CD4-positive, alpha-beta T cell treated with Interleukin-2 at 100 ng/mL for 4 hours (primary cell): Measurements from ENCODE around the gene CACNB4.

Source experiments
- DNase-seq: peaks from one replicate; pipeline ENCODE4 v3.0.0-alpha.2; 2020; ENCODE audit warnings: low spot score

The CACNB4 gene

DNA sequence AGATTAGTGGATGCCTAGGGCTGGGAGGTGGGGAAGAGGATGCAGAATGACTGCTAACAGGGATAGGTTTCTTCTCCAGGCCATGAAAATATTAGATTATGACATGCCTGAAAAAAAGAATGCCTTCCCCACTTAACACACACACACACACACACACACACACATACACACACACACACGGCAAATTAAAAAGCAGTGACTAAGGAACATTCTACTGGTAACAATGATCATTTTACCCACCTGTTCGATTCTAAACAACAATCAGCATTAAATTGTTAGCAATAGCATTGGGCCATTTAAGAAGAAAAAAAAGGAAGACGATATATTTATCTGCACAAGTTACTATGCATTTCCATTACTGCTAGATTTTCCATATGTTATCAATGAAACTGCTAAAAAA, 10.8 kb downstream of the CACNB4 start:
- DNase-seq = no peak

GRCh38 chr2:152086231-152086630, 12.6 kb downstream of the CACNB4 start:
- no peak for DNase-seq

GRCh38 chr2:152084076-152084475, 14.8 kb downstream of the CACNB4 start:
- no peak for DNase-seq

GRCh38 chr2:152083202-152083875, 15.5 kb downstream of the CACNB4 start:
- DNase-seq = no peak

DNA sequence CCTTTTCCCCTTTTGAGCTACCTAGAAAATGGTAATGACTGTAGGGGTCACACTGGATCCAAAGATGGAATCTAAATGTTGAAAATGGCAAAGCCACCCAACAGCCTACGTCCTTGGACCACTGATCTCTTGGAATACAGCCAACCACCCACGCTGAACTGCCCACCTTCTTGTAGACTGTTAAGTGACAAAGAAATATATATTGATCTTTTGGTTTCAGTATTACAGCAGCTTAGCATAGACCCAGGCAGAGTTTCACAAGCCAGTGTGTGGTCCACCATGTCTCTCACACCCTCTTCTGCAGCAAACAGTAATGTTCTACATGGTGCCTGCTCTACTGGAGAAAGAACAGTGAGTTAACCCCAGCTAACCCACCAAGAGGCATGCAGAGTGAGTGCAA, 20.2 kb downstream of the CACNB4 start:
- DNase-seq = no peak

GRCh38 chr2:152078023-152078422, 20.8 kb downstream of the CACNB4 start:
- no peak for DNase-seq

DNA sequence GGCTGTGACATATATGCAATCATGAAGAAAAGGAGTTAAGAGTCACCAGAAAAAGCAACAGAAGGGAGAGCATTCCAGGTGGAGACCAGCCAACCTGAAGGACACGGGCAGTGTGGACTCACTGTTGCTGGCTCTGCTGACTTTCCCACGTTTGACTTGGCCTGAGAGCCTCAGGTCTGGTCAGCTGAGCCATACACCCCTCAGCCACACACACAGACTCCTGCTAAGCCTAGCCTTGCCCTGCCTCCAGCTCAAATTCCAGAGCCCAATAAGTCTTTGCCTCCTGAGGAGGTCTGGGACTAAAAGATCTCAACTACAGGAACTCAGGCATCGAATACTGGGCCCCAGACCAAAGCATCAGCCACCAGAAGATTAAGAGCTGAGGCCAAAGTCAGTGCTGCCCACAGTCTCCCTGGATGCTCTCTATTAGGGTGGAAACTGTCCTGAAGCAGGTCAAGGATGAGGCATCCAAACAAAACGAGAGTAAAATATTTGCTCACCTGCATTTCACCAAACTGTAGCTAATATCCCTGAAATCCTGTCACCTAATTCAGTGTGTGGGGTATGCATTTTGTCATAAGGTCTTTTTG, 23.3 kb downstream of the CACNB4 start:
- DNase-seq = no peak

DNA sequence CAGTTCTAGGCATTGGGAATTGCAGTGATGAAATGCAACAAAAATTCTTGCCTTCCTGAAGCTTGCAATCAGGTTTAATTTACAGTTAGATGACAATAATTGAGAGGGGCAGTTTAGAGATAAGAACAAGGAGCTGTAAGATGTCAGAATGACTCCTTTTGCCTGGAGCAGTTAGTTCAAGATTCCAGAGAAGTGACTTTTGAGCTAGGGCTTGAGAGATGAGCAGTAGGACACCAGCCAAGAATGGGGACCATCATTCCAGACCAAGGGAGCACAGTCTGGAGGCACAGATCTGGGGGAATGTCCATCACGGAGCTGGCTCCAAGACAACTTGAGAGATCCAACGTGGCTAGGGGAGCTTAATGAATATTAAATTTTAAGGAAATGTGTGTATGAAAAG, 26.8 kb downstream of the CACNB4 start:
- no peak for DNase-seq

GRCh38 chr2:152071518-152071917, 27.3 kb downstream of the CACNB4 start:
- no peak for DNase-seq

DNA sequence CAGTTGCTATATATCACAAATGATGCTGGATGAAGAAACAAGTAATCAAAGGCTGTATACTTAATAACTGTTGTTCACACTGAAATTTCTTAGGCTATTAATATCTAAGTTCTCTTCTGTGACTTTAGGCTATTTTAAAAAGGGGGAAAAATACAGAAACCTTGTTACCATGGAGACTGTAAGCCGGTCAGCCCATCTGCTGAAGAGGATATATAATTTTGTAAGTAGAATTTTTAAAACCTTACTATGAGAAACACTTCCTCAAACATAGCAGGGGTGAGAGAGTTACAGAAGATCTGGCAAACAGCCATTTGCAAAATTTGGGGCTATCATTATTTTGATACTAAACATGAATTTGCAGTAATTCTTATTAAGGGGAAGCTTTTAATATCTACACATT, 27.8 kb downstream of the CACNB4 start:
- no peak for DNase-seq

- DNase-seq = no peak
Observed at GRCh38 chr2:152068226-152068625, 30.6 kb downstream of the CACNB4 start.

DNA sequence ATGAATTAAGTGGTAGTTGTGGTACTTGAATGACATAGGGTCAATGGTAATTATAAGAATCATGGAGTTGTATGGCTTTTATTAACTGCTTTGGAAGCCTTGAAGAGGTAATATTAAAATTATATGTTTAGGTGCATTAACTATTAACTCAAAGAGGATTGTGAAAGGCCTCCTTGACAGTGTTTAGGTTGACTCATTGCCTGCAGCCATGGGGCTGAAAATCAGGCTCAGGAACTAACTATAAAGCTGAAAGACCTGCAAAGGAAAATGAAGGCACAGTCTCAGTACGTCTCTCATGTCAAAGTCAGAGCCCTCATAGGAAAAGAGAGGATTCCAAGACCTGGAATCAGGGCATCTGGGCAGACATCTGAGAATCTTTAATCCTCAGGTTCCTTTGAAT, 31.0 kb downstream of the CACNB4 start:
- no peak for DNase-seq

DNA sequence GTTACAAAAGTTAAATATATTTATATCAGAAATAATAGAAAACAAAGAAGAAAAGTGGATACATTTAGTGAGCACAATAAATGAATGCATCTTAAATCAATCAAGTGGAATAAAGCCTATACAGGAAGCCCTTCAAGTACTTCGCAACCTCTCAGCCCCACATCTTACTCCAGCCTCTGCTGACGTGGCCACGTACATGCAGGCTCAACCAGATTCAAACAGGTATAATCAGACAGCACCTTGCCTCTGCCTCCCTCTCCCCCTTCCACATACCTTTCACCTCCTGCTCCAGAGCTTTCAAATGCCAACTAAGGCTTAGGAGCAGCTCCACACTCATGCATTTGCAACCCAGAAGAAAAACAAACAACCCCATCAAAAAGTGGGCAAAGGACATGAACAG, 32.9 kb downstream of the CACNB4 start:
- no peak for DNase-seq

DNA sequence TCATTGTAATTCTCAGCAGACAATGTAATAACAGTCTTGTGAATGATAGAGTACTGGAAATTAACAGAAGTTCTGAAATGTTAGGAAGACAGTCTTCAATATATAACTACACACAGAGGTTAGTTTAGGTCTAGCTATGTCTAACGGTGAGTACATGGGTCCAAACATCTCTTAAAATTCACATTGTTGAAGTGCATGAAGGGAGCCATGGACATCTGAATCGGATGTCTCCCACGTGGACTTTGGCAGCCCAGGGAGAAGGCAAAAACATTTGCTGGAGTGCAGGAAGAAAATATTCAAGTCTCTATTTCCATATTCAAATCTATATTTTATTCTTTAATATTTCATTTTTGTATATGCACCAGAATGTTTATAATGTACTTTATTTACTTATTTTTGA, 34.8 kb downstream of the CACNB4 start:
- DNase-seq = no peak

DNA sequence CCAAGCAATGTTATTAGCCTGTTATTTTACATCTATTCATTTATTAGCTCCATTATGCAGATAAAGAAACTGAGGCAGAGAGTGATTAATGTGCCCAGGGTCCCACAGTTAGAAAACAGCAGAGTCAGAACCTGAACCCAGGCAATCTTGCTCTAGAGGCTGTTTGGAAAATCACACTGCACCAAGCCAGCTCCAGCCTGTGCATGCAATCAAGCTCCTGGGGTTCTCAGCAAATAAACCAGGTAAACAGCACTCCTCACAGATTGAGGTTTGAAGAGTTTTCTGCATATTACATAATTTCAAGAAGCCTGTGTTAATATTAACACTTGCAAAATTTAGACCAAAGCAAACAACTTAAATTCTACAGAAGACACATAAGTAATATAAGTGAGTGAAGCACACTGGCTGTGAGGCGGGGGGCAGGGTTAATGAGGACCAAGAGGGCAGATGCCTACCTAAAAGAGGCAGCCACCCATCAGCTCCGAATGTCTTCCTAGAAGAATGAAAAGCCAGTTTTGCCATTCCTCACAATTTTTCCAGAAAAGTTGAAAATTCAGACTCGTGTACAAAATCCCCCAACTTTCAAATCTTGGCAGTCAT, 35.4 kb downstream of the CACNB4 start:
- no peak for DNase-seq

- DNase-seq = no peak
Observed at GRCh38 chr2:152062125-152063091, 36.4 kb downstream of the CACNB4 start.

GRCh38 chr2:152061383-152061782, 37.5 kb downstream of the CACNB4 start:
- no peak for DNase-seq

GRCh38 chr2:152058655-152059054, 40.2 kb downstream of the CACNB4 start:
- no peak for DNase-seq

DNA sequence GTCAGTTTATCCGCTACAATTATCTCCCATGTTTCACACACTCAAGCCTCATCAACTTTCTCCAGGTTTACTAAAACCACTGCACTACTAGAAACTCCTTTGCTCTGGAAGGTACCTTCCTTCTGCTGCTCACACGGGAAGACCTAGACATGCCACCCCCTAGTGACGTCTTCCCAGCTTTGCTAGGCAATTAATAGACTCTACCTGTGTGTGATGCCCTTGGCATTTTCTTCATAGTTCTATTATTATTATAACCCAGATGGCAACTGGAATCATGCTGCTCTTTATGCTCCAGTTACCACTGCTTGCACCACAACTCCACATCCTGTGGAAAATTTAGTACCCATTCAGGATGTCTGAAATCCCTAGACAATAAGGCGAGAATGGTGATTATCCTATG, 42.4 kb downstream of the CACNB4 start:
- no peak for DNase-seq

DNA sequence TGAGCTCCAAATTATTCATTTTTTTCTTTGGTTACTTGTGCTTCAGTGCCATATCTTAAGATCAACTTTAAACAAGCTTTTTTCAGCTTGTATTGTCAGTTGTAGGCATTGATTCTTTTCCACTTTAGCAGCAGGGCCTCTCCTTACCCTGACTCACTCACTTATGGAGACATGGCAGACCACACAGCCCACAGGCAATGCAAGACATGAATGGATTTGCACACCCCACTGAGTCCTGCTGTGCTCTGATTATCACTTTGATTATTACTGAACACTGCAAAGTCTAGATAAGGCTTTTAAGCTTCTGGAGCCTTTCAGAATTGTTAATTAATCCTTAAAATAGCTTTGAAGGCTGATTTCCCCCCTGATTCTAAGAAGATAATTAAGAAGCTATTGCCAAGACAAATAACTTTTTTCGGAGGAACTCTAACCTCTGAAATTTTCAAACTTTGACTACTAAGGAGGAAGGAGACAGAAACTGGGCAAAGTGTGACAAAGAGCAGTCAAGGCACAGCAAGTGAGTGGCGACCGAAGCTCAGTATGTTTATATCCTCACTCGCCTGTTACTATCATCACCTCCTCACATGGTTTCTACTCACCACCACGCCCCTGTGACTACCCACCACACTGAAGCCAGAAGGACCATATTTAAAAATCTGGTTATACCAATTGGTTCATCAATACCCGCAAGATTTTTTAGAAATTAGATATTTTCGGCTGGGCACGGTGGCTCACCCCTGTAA, 43.3 kb downstream of the CACNB4 start:
- DNase-seq = no peak

- no peak for DNase-seq
Observed at GRCh38 chr2:152054593-152054992, 44.3 kb downstream of the CACNB4 start.

DNA sequence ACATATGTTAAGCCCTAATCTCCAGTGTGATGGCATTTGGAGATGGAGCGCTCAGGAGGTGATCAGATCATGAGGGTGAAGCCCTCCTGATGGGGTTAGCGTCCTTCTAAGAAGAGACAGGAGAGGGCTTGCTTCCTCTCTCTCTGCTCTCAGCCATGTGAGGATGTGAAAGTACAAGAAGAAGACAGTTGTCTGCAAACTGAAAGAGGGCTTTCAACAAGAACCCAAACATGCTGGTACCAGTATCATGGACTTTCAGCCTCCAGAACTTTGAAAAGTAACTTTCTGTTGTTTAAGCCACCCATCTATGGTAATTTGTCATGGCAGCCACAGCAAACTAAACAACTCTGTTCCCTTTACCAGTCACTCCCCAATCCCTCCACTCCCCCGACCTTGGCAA, 47.4 kb downstream of the CACNB4 start:
- DNase-seq = no peak
